Parathyroid adenoma (tissue), 2 donors: ENCODE data around the gene MRPL19.
"Not testable (repeated sequence)": the region's sequence is repeated elsewhere in the genome, so short reads cannot be mapped to it uniquely, and the experiment has no call there.

Source experiments
- H2AFZ ChIP-seq: fragments of 300-600 bp; sonication (generic); one replicate; pipeline ENCODE4 v1.7.0; 2017; ENCODE audit warnings: antibody characterized with exemption, mild to moderate bottlenecking
- H3K27ac ChIP-seq: fragments of 300-600 bp; sonication (generic); one replicate; pipeline ENCODE4 v1.7.0; 2017
- H3K27me3 ChIP-seq: fragments of 300-600 bp; sonication (generic); one replicate; pipeline ENCODE4 v1.7.0; 2017; ENCODE audit warnings: low read length; ENCODE audit not compliant: control insufficient read depth, insufficient read depth
- H3K36me3 ChIP-seq: fragments of 300-600 bp; sonication (generic); one replicate; pipeline ENCODE4 v1.7.0; 2017; ENCODE audit warnings: low read length; ENCODE audit not compliant: control insufficient read depth, insufficient read depth
- H3K4me1 ChIP-seq: fragments of 300-600 bp; sonication (generic); one replicate; pipeline ENCODE4 v1.7.0; 2017; ENCODE audit warnings: control low read depth
- H3K4me2 ChIP-seq: fragments of 300-600 bp; sonication (generic); one replicate; pipeline ENCODE4 v1.7.0; 2017; ENCODE audit warnings: low read length
- H3K4me3 ChIP-seq: fragments of 300-600 bp; sonication (generic); one replicate; pipeline ENCODE4 v1.7.0; 2017; ENCODE audit warnings: low read depth, low read length
- H3K79me2 ChIP-seq: fragments of 300-600 bp; sonication (generic); one replicate; pipeline ENCODE4 v1.7.0; 2017; ENCODE audit warnings: control low read depth
- H3K9ac ChIP-seq: fragments of 300-600 bp; sonication (generic); one replicate; pipeline ENCODE4 v1.7.0; 2017; ENCODE audit warnings: mild to moderate bottlenecking
- H3K9me3 ChIP-seq: fragments of 300-600 bp; sonication (generic); one replicate; pipeline ENCODE4 v1.7.0; 2017; ENCODE audit warnings: low read length; ENCODE audit not compliant: control insufficient read depth
- CTCF ChIP-seq: fragments of 300-600 bp; sonication (generic); IDR thresholded peaks from one replicate; pipeline ENCODE4 v1.7.0; 2017; ENCODE audit warnings: antibody characterized with exemption, mild to moderate bottlenecking
- donor health status: primary hyperparathyroidism.

Gene MRPL19

GRCh38 chr2:75709297-75709696 lies 62.7 kb downstream of the MRPL19 start:
- peak overlapping the region; percentile 80 for H3K4me2 ChIP-seq
- H2AFZ ChIP-seq, result no peak overlapping the region
- peak overlapping the region; percentile 81 for H3K4me3 ChIP-seq
- no peaks in the 10 kb centered on the region for H3K4me1 ChIP-seq
- H3K27me3 ChIP-seq, result no peaks in the 10 kb centered on the region
- no peak for TF ChIP-seq CTCF
- no peaks in the 10 kb centered on the region for H3K79me2 ChIP-seq
- no peaks in the 10 kb centered on the region for H3K36me3 ChIP-seq
- H3K9ac ChIP-seq, result no peak overlapping the region
- H3K27ac ChIP-seq, result no peak overlapping the region
- H3K9me3 ChIP-seq, result no peaks in the 10 kb centered on the region

GRCh38 chr2:75710220-75710576 lies 63.6 kb downstream of the MRPL19 start:
- no peaks in the 10 kb centered on the region for H3K79me2 ChIP-seq
- peak overlapping the region; percentile 81 for H3K4me3 ChIP-seq
- H3K4me1 ChIP-seq, result no peaks in the 10 kb centered on the region
- no peaks in the 10 kb centered on the region for H3K9me3 ChIP-seq
- peak overlapping the region; percentile 89 for H2AFZ ChIP-seq
- H3K36me3 ChIP-seq, result no peaks in the 10 kb centered on the region
- peak overlapping the region; percentile 80 for H3K4me2 ChIP-seq
- no peak overlapping the region for H3K9ac ChIP-seq
- TF ChIP-seq CTCF, result no peak
- H3K27me3 ChIP-seq, result no peaks in the 10 kb centered on the region
- peak overlapping the region; percentile 75 for H3K27ac ChIP-seq

- Histone ChIP-seq H3K79me2 (no peaks in the 10 kb centered on the region), H3K36me3 (no peaks in the 10 kb centered on the region)
- peak; percentile 36 for TF ChIP-seq CTCF
Observed at GRCh38 chr2:75710577-75711253, 64.1 kb downstream of the MRPL19 start, which contains the start of gene GCFC2. TSS of gene GCFC2 (minus strand) at chr2:75710915. CDS start at chr2:75710855, 60 bp downstream.

GRCh38 chr2:75711590-75711989 lies 65.0 kb downstream of the MRPL19 start:
- not testable (repeated sequence) for H3K4me1 ChIP-seq, H3K4me2 ChIP-seq, H3K36me3 ChIP-seq, H3K4me3 ChIP-seq, H3K9ac ChIP-seq, H3K9me3 ChIP-seq, H3K27me3 ChIP-seq, H3K79me2 ChIP-seq
- peak overlapping the region; percentile 75 for H3K27ac ChIP-seq
- H2AFZ ChIP-seq, result peak overlapping the region; percentile 89

More at GRCh38 chr2:75710577-75711253, 64.1 kb downstream of the MRPL19 start, which contains the start of gene GCFC2:
- peak within 1 kb of the TSS; percentile 2 for H3K9ac ChIP-seq
- peak within 1 kb of the TSS; percentile 80 for H3K4me2 ChIP-seq
- H3K4me1 ChIP-seq, result no peaks in the 10 kb centered on the region
- H2AFZ ChIP-seq, result peak within 1 kb of the TSS; percentile 89
- no peaks in the 10 kb centered on the region for H3K9me3 ChIP-seq
- peak within 1 kb of the TSS; percentile 81 for H3K4me3 ChIP-seq
- H3K27ac ChIP-seq, result peak within 1 kb of the TSS; percentile 75
- no peaks in the 10 kb centered on the region for H3K27me3 ChIP-seq

GRCh38 chr2:75716406-75716805 lies 69.8 kb downstream of the MRPL19 start:
- no peaks in the 10 kb centered on the region for H3K79me2 ChIP-seq

More at GRCh38 chr2:75716406-75716805, 69.8 kb downstream of the MRPL19 start:
- no peaks in the 10 kb centered on the region for H3K27me3 ChIP-seq
- no peak overlapping the region for H3K4me3 ChIP-seq
- no peaks in the 10 kb centered on the region for H3K9me3 ChIP-seq
- H3K9ac ChIP-seq, result no peak overlapping the region
- TF ChIP-seq CTCF, result no peak
- no peaks in the 10 kb centered on the region for H3K36me3 ChIP-seq
- no peak overlapping the region for H2AFZ ChIP-seq
- H3K4me2 ChIP-seq, result no peak overlapping the region
- no peaks in the 10 kb centered on the region for H3K4me1 ChIP-seq
- H3K27ac ChIP-seq, result no peak overlapping the region
